SIG-M5 (cell line): ENCODE results near the gene ARHGAP25.

ENCODE experiments used
- DNase-seq: peaks from one replicate; lab custom pipeline; 2025; lab: John Stamatoyannopoulos, UW

ARHGAP25 gene

GRCh38 chr2:68742626-68743415 is 8.2 kb downstream of the ARHGAP25 start:
- no peak for DNase-seq

- no peak for DNase-seq
Measured at GRCh38 chr2:68743531-68743930, 8.9 kb downstream of the ARHGAP25 start.

GRCh38 chr2:68744366-68744912 is 9.8 kb downstream of the ARHGAP25 start:
- no peak for DNase-seq

GRCh38 chr2:68745006-68745405 is 10.4 kb downstream of the ARHGAP25 start:
- no peak for DNase-seq

GRCh38 chr2:68746408-68746807 is 11.8 kb downstream of the ARHGAP25 start:
- DNase-seq: no peak

GRCh38 chr2:68747413-68747812 is 12.8 kb downstream of the ARHGAP25 start:
- DNase-seq: no peak

GRCh38 chr2:68747900-68748299 is 13.3 kb downstream of the ARHGAP25 start:
- no peak for DNase-seq

- DNase-seq: no peak
Measured at GRCh38 chr2:68748568-68748967, 14.0 kb downstream of the ARHGAP25 start.

- no peak for DNase-seq
Measured at GRCh38 chr2:68749345-68749744, 14.7 kb downstream of the ARHGAP25 start.

GRCh38 chr2:68750592-68751396 is 16.2 kb downstream of the ARHGAP25 start:
- no peak for DNase-seq

GRCh38 chr2:68751397-68752339 is 17.1 kb downstream of the ARHGAP25 start:
- no peak for DNase-seq

GRCh38 chr2:68753318-68753717 is 18.7 kb downstream of the ARHGAP25 start:
- DNase-seq: no peak

GRCh38 chr2:68755071-68755470 is 20.5 kb downstream of the ARHGAP25 start:
- no peak for DNase-seq

GRCh38 chr2:68756178-68756577 is 21.6 kb downstream of the ARHGAP25 start:
- DNase-seq: no peak

- no peak for DNase-seq
Measured at GRCh38 chr2:68757081-68757480, 22.5 kb downstream of the ARHGAP25 start.

GRCh38 chr2:68762100-68762499 is 27.5 kb downstream of the ARHGAP25 start:
- no peak for DNase-seq

GRCh38 chr2:68762665-68763064 is 28.1 kb downstream of the ARHGAP25 start:
- no peak for DNase-seq

GRCh38 chr2:68764041-68764805 is 29.6 kb downstream of the ARHGAP25 start:
- DNase-seq: no peak

- no peak for DNase-seq
Measured at GRCh38 chr2:68764806-68765311, 30.2 kb downstream of the ARHGAP25 start.

GRCh38 chr2:68765739-68766375 is 31.2 kb downstream of the ARHGAP25 start:
- DNase-seq: no peak
